HepG2 (cell line): Measurements from ENCODE around the gene C18orf63. TPM values are rescaled to one million over a fixed set of nuclear protein-coding genes. Genes with fewer than 3 reads are reported as not detected.
A peak's percentile ranks its signal among the peaks of the same experiment; 100 is the strongest.

ENCODE experiments used
- GLI4 ChIP-seq: sonication (generic); formaldehyde crosslinking; IDR thresholded peaks from 2 replicates; pipeline ENCODE4 v1.5.1; 2020; ENCODE audit warnings: missing genetic modification reagents, mild to moderate bottlenecking, moderate library complexity, borderline replicate concordance
- IRX3 ChIP-seq: sonication (generic); formaldehyde crosslinking; IDR thresholded peaks from 2 replicates; pipeline ENCODE4 v1.8.1; 2023; ENCODE audit warnings: mild to moderate bottlenecking, low read depth, missing genetic modification reagents, borderline replicate concordance
- POLR2G ChIP-seq: fragments of 200-400 bp; formaldehyde crosslinking; IDR thresholded peaks from 2 replicates; pipeline ENCODE4 v1.6.1; 2018; ENCODE audit warnings: mild to moderate bottlenecking, low read depth, low read length, moderate library complexity
- RBFOX2 ChIP-seq: fragments of 200-400 bp; formaldehyde crosslinking; IDR thresholded peaks from 2 replicates; pipeline ENCODE4 v1.6.1; 2017; ENCODE audit warnings: low read depth, mild to moderate bottlenecking, low read length
- RCOR2 ChIP-seq: IDR thresholded peaks from 2 replicates; pipeline ENCODE4 v1.6.1; 2016; ENCODE audit warnings: missing biosample characterization, missing genetic modification reagents
- SETDB1 ChIP-seq: sonication (generic); formaldehyde crosslinking; IDR thresholded peaks from 2 replicates; pipeline ENCODE4 v1.5.1; 2020; ENCODE audit warnings: missing genetic modification reagents, mild to moderate bottlenecking, borderline replicate concordance
- SMC3 ChIP-seq: IDR thresholded peaks from 2 replicates; pipeline ENCODE4 v1.6.1; 2011; ENCODE audit warnings: low read length, improper control_type of control experiment
- SMYD3 ChIP-seq: sonication (generic); formaldehyde crosslinking; IDR thresholded peaks from 2 replicates; pipeline ENCODE4 v1.8.1; 2023; ENCODE audit warnings: mild to moderate bottlenecking, missing genetic modification reagents
- U2AF1 ChIP-seq: fragments of 200-400 bp; formaldehyde crosslinking; optimal IDR thresholded peaks from 2 replicates; pipeline ENCODE3; 2017; ENCODE audit warnings: mild to moderate bottlenecking, low read depth, low read length
- ZBTB7B ChIP-seq: sonication (generic); formaldehyde crosslinking; IDR thresholded peaks from 2 replicates; pipeline ENCODE4 v1.4.0; 2020; ENCODE audit warnings: missing genetic modification reagents
- ZNF24 ChIP-seq: fragments of 450-650 bp; IDR thresholded peaks from 2 replicates; pipeline ENCODE4 v1.6.1; 2017; ENCODE audit warnings: antibody characterized with exemption, mild to moderate bottlenecking
- ZNF33B ChIP-seq: sonication (generic); formaldehyde crosslinking; IDR thresholded peaks from 2 replicates; pipeline ENCODE4 v1.5.1; 2020; ENCODE audit warnings: mild to moderate bottlenecking, missing genetic modification reagents
- ZNF530 ChIP-seq: sonication (generic); formaldehyde crosslinking; IDR thresholded peaks from 2 replicates; pipeline ENCODE4 v1.5.0; 2020; ENCODE audit warnings: low read depth, mild to moderate bottlenecking, missing genetic modification reagents
- polyA plus RNA-seq, 8 experiments: library from polyadenylated mRNA; depleted of rRNA in 3 of 8; stranded (reverse) in 7 of 8; unstranded in 1 of 8; fragments of >200 nt; fragmentation: Illumina TruSeq in 4 of 8; extraction: Trizol in 4 of 8; gene quantifications; 2 replicates each; pipeline versions ENCODE4 v1.2.1 to v1.2.3, GENCODE V29; 2011 to 2016; ENCODE audit warnings: low read depth in 4 of 8, missing spikeins in 1 of 8, mixed read lengths in 1 of 8; ENCODE audit not compliant: insufficient read depth in 1 of 8
- total RNA-seq, 5 experiments: library from RNA; depleted of rRNA; stranded (reverse); fragments of >200 nt; fragmentation: Illumina TruSeq; extraction: Trizol; gene quantifications; 2 replicates each; pipeline ENCODE4 v1.2.3, GENCODE V29; 2016; ENCODE audit warnings: low read depth in 1 of 5
- TF ChIP-seq, protein P1 (sequence below): sonication (generic); formaldehyde crosslinking; IDR thresholded peaks from 2 replicates; pipeline ENCODE4 v1.5.0; 2020; ENCODE audit warnings: missing genetic modification reagents, mild to moderate bottlenecking, borderline replicate concordance
- TF ChIP-seq, protein P2 (sequence below), 2 experiments: sonication (generic) in 1 of 2; formaldehyde crosslinking in 1 of 2; IDR thresholded peaks; 2 replicates each; pipeline versions ENCODE4 v1.5.1 to v1.6.1; 2011 to 2020; ENCODE audit warnings: borderline replicate concordance in 1 of 2, low read depth in 1 of 2, low read length in 1 of 2, mild to moderate bottlenecking in 1 of 2, missing genetic modification reagents in 1 of 2, moderate library complexity in 1 of 2
- TF ChIP-seq, protein P3 (sequence below): sonication (generic); formaldehyde crosslinking; IDR thresholded peaks from 2 replicates; pipeline ENCODE4 v1.8.0; 2022; ENCODE audit warnings: missing genetic modification reagents, low read depth, mild to moderate bottlenecking, borderline replicate concordance
- TF ChIP-seq, protein P4 (sequence below): sonication (generic); formaldehyde crosslinking; IDR thresholded peaks from 2 replicates; pipeline ENCODE4 v1.4.0; 2020; ENCODE audit warnings: missing genetic modification reagents; ENCODE audit errors: not compliant biosample characterization
- TF ChIP-seq, protein P5 (sequence below): sonication (generic); formaldehyde crosslinking; IDR thresholded peaks from 2 replicates; pipeline ENCODE4 v1.9.0; 2021; ENCODE audit warnings: missing genetic modification reagents, mild to moderate bottlenecking, borderline replicate concordance
- TF ChIP-seq, protein P6 (sequence below): sonication (generic); formaldehyde crosslinking; IDR thresholded peaks from 2 replicates; pipeline ENCODE4 v1.8.1; 2023; ENCODE audit warnings: mild to moderate bottlenecking, missing genetic modification reagents

Gene C18orf63
- total and polyA plus RNA-seq, 2 of the 13 experiments (the other 11 are each of a cell fraction or from before 2014, with no cell fraction given): 0.01 TPM; not detected in 1

DNA sequence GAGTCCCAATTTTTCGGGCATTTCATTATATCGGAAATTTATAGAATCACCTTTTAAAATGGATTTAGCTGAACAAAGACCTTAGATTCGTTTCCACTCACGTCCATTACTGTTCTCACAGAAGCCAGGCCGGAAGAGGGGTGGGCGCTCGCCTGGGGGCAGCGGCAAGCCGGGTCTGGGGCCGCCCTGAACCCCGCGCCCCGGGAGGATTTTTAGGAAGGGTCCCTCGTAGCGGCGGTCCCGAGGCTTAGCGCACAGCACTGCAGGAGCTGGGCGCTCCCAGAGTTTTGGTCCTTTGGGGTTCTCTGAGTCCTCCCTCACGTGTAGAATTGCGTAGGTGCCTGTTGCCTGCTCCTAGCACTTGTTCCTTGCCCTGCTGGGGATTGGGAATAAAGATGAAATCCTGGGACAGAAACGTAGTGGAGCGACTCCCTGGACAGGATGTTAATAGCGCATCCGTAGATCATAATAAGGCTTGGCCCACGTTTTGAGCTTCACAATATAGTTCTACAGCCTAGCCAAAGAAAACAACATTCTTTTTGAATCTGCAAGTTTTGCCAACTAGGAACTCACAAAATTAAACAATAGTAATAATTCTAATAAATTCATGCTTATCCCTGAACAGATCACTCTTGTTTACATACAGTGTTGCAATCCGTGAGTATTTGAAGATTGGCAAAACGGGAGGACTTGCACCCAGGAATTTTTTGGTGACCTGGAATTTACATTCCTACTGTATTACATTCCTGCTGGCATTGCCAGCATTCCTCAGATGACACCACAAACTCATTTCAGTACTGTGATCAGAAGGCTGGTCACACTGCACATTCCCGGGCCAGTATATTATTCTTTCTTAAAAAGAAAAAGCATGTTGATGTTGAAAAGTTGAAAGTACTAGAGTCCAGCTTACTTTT lies 875 bp downstream of the C18orf63 start (continued):
- TF ChIP-seq, protein P1, sequence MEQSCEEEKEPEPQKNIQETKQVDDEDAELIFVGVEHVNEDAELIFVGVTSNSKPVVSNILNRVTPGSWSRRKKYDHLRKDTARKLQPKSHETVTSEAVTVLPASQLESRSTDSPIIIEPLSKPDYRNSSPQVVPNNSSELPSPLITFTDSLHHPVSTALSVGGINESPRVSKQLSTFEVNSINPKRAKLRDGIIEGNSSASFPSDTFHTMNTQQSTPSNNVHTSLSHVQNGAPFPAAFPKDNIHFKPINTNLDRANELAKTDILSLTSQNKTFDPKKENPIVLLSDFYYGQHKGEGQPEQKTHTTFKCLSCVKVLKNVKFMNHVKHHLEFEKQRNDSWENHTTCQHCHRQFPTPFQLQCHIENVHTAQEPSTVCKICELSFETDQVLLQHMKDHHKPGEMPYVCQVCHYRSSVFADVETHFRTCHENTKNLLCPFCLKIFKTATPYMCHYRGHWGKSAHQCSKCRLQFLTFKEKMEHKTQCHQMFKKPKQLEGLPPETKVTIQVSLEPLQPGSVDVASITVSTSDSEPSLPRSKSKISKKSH: no peak
- TF ChIP-seq, protein P2, sequence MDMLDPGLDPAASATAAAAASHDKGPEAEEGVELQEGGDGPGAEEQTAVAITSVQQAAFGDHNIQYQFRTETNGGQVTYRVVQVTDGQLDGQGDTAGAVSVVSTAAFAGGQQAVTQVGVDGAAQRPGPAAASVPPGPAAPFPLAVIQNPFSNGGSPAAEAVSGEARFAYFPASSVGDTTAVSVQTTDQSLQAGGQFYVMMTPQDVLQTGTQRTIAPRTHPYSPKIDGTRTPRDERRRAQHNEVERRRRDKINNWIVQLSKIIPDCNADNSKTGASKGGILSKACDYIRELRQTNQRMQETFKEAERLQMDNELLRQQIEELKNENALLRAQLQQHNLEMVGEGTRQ (IDR thresholded peaks at IDR 0.05; ENCODE audit: low read depth, low read length): no peak
- TF ChIP-seq, protein P2 (CRISPR knock-in tag; IDR thresholded peaks at IDR 0.05; ENCODE audit: borderline replicate concordance): no peak
- TF ChIP-seq SETDB1 (CRISPR knock-in tag) (no peak), RBFOX2 (no peak), ZNF33B (CRISPR knock-in tag) (no peak), POLR2G (no peak), SMC3 (no peak), ZBTB7B (CRISPR knock-in tag) (no peak), ZNF24 (no peak), RCOR2 (CRISPR knock-in tag) (peak; percentile 48; the same call in 1 of the 2 replicates), ZNF530 (CRISPR knock-in tag) (no peak), GLI4 (CRISPR knock-in tag) (no peak), SMYD3 (CRISPR knock-in tag) (no peak), U2AF1 (no peak), IRX3 (CRISPR knock-in tag) (no peak)
- TF ChIP-seq, protein P3, sequence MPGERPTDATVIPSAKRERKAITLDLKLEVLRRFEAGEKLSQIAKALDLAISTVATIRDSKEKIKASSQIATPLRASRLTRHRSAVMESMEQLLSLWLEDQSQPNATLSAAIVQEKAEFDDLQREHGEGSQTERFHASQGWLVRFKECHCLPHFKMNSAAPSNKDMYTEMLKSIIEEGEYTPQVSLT (CRISPR knock-in tag): no peak
- TF ChIP-seq, protein P4, sequence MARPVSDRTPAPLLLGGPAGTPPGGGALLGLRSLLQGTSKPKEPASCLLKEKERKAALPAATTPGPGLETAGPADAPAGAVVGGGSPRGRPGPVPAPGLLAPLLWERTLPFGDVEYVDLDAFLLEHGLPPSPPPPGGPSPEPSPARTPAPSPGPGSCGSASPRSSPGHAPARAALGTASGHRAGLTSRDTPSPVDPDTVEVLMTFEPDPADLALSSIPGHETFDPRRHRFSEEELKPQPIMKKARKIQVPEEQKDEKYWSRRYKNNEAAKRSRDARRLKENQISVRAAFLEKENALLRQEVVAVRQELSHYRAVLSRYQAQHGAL (CRISPR knock-in tag): no peak
- TF ChIP-seq, protein P5, sequence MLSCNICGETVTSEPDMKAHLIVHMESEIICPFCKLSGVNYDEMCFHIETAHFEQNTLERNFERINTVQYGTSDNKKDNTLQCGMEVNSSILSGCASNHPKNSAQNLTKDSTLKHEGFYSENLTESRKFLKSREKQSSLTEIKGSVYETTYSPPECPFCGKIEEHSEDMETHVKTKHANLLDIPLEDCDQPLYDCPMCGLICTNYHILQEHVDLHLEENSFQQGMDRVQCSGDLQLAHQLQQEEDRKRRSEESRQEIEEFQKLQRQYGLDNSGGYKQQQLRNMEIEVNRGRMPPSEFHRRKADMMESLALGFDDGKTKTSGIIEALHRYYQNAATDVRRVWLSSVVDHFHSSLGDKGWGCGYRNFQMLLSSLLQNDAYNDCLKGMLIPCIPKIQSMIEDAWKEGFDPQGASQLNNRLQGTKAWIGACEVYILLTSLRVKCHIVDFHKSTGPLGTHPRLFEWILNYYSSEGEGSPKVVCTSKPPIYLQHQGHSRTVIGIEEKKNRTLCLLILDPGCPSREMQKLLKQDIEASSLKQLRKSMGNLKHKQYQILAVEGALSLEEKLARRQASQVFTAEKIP (CRISPR knock-in tag): no peak
- TF ChIP-seq, protein P6, sequence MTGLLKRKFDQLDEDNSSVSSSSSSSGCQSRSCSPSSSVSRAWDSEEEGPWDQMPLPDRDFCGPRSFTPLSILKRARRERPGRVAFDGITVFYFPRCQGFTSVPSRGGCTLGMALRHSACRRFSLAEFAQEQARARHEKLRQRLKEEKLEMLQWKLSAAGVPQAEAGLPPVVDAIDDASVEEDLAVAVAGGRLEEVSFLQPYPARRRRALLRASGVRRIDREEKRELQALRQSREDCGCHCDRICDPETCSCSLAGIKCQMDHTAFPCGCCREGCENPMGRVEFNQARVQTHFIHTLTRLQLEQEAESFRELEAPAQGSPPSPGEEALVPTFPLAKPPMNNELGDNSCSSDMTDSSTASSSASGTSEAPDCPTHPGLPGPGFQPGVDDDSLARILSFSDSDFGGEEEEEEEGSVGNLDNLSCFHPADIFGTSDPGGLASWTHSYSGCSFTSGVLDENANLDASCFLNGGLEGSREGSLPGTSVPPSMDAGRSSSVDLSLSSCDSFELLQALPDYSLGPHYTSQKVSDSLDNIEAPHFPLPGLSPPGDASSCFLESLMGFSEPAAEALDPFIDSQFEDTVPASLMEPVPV (CRISPR knock-in tag): no peak
